ENCODE measurements around the gene CDKN2AIP.

- no peak for TF ChIP-seq CTCF (IDR thresholded peaks at IDR 0.05)
- no peak for TF ChIP-seq POLR2A (IDR thresholded peaks at IDR 0.05)
These were observed 3.2 kb downstream of the CDKN2AIP start for GRCh38 chr4:183447646-183448045.
